Skin epidermis (tissue), 12 donors: ENCODE data around the gene WWOX.

Experiments used
- H3K27ac ChIP-seq, 21 experiments: fragments of 200-600 bp; sonication (generic) in 11 of 21; one replicate each; pipeline ENCODE4 v1.5.0; 2020; ENCODE audit warnings: mild to moderate bottlenecking in 3 of 21, inconsistent platforms in 2 of 21, moderate library complexity in 2 of 21
- H3K4me3 ChIP-seq, 7 experiments: fragments of 200-600 bp; sonication (generic) in 2 of 7; one replicate each; pipeline ENCODE4 v1.5.0; 2020; ENCODE audit warnings: inconsistent platforms in 2 of 7, mild to moderate bottlenecking in 2 of 7, moderate library complexity in 1 of 7

The WWOX gene

DNA sequence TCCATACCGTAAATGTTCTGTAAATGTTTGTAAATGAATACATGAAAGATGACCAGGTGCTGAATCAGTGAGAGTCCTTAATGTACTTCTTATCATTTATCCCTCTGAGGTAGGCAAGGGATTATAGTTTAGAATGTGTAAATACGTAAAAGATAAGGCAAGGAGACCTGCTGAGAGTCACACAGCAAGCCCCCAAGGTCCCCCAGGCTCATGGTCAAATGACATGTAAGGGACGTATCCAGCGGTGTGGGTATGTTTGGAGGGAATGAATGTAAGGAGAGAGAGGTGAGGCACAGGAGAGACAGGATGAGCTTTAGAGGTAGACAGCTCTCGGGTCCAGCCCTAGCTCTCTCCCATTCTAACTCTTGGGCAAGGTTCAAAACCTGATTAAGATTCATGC lies 341.8 kb downstream of the WWOX start:
- Histone ChIP-seq H3K27ac (no peak overlapping the region), H3K4me3 (no peak overlapping the region)

DNA sequence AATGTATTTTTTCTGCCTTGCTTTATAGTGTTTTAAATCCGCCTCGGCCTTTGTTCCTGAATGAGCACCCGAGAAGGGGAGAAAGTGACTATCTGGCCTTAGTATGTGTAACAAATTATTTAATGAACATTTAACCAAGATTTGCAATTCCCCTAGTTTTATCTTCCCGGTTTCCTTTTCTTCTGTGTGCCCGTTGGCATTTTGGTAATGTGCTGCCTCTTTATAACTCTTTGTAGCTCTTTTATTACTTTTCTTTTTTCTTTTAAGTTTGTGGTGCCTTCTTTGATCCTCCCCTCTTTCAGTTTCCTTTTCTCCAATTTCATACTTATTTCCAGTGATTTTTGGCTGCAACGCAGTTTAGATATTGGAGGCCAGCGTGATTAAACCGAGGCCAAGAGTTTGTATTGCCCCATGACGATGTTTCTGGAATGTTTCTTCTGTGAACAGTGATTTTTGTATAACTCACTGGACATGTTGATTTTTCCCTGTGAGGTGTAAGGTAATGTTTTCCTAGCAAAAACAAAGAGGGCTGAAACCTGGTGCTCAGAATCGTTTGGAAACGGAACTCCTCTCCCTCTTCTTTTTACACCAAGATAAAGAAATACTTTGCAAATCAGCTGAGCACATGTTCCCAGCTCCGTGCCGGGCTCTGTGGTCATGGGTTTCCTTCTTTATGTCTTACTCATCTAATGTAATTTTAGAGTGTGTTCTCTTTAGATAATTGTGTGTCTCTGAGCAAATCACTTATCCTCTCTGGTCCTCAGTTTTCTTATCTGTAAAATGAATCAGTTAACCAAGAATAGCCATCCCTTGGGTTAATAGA lies 344.3 kb downstream of the WWOX start:
- Histone ChIP-seq H3K4me3 (no peak overlapping the region), H3K27ac (peak overlapping the region in 1 of 21 experiments; percentile 25)

DNA sequence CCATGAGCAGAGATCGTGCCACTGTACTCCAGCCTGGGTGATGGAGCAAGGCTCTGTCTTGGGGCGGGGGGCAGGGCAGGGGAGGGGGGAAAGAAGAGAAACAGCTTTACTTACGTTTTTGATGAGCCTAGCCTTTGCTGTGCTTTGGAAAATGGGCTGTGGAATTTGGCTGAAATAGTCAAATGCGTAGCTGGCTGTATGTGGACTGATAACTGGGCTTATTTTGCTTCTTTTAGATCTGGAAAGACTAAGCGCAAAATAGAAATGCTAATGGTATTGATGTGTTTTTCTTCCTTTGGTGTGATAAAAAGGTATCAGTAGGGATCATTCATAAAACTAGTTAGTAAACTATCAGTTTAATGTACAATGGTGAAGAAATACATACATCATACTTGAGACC lies 346.4 kb downstream of the WWOX start:
- Histone ChIP-seq H3K27ac (no peak overlapping the region), H3K4me3 (no peak overlapping the region)

DNA sequence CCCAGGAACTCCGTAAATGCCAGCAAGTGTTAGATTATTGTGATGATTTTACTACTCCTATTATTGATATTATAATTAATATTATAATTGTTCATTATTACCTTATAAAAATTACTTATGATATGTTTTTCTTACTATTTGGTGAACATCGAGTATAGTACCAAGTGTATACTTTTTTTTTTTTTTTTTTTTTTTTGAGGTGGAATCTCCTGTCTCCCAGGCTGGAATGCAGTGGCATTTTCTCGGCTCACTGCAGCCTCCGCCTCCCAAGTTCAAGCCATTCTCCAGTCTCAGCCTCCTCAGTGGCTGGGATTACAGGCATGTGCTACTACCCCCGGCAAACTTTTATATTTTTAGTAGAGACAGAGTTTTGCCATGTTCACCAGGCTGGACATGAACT lies 347.0 kb downstream of the WWOX start:
- H3K4me3 ChIP-seq = no peak overlapping the region
- no peak overlapping the region for H3K27ac ChIP-seq

DNA sequence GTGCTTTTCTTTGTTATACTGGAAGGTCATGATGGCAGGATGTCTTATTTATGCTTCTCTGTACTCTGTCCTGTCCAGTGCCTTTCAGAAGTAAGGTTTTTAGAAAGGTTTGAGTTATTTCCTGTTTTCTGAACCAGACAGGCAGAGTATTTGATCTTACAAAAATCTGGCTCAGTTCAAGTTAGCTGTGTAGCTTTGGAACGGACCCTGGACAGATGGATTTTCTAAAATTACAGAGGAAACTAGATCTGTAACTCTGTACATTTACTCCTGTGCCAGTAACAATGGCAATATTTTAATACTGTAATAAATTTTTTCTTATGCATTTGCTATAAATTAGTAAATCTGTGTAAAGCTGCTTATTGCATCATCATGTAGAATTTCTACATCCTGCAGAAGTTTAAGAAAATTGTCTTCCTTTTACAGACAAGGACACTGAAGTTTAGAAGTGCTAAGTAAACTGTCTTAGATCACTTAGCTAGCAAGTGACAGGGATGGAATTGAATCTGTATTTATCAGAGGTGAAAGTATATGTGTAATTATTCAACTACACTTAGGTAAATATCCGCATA lies 347.6 kb downstream of the WWOX start:
- Histone ChIP-seq H3K4me3 (no peak overlapping the region), H3K27ac (no peak overlapping the region)

DNA sequence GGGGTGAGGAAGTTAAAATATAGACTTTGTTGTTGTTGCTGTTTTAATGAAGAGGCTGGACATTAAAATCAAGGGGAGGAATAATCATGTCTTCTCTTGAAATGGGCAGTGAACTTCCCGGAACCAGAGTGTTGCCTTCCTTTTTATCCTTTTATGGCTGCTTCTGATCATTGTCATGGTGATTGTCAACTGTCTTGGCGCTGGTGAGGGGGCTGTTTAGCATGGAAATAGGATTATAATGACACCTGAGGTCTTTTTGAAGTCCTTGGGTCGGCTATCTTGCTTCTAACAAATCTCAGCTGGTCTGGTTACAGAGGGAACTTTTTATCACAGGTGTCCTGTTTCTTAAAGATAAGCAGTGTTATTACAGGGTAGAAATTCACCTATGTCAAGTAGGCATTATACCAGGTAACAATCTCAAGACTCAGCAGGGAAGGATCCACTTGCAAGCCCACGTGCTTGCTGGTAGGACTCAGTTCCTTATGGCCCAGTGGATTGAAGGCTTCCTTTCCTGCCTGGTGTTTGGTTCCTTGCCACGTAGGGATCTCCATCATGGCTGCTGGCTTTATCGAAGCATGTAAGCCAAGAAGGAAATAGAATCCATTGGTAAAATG lies 349.3 kb downstream of the WWOX start:
- Histone ChIP-seq H3K27ac (no peak overlapping the region), H3K4me3 (no peak overlapping the region)

DNA sequence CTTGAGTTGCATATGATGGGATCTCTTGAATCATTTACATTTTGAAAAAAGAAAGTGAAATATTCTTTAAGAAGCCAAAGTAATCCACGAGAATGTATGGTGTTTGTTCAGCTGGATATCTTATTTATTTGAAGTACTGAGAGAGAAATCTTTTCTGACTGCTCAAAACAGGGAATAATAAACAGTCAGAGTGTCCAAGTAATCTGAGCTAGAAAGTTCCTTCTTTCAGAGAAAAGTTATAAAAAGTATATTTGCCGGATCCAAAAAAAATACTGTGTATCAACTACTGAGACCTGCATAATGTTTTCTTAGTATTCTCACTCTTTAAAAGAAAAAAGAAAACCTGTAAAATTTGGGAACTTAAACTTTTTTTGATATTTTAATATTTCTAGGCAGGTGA lies 350.8 kb downstream of the WWOX start:
- no peak overlapping the region for H3K27ac ChIP-seq
- H3K4me3 ChIP-seq = no peak overlapping the region

DNA sequence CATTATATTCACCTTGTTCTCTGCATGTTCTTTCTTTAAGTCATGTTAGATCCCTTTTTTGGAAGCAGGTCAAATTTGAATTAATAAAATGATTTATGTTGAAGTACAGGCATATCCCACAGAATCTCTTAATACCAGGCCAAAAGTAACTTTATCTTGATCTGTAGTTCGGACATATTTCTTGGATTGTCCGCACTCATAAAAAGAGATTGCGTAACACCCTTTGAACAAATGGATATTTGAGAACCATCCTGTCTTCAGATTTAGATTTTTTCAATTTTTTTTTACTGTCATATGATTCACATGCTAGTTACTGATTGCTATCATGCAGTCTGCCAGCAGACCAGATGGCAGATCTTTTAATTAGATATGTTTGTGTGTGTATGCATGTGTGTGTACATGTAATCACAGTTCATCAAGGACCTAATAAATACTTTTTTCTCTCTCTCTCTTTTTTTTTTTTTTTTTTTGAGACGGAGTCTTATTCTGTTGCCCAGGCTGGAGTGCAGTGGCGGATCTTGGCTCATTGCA lies 352.6 kb downstream of the WWOX start:
- H3K27ac ChIP-seq = no peak overlapping the region
- H3K4me3 ChIP-seq = no peak overlapping the region

DNA sequence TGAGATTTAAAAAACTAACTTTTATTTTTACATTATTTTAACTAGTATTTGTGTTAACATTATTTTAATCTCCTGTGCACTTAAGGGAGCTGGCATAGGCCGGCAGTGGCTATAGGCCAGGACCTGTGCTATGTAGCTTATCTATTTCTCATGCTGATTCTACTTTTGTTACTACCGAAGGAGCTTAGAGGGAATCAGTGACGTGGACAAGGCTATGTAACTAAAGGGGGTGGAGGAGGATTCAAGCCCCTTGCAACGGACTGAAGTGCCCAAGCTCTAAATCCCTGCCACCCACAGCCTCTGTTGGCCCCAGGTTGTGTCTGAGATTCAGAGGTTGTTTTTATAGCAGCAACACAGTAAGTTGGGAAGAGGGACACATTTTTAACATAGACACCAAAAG lies 356.4 kb downstream of the WWOX start:
- no peak overlapping the region for H3K4me3 ChIP-seq

DNA sequence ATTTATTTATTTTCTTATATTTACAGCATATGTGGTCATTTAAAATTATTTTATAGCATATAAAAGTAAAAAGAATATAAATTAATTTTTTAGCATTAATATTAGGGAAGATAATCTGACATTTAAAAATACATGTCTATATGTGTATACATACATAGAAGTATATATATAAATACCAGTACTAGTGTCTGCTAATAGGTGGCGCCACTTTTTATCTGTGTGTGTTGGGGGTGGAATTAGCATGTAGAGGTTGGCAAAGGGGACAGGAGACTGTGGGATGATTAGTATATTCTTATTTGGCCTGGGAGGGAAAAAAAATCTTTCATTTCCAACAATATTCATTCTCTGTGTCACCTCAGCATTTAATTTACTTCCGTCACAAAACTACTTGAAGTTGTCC lies 359.1 kb downstream of the WWOX start:
- Histone ChIP-seq H3K4me3 (no peak overlapping the region), H3K27ac (no peak overlapping the region)

More for the DNA sequence above, 356.4 kb downstream of the WWOX start:
- H3K27ac ChIP-seq = no peak overlapping the region

DNA sequence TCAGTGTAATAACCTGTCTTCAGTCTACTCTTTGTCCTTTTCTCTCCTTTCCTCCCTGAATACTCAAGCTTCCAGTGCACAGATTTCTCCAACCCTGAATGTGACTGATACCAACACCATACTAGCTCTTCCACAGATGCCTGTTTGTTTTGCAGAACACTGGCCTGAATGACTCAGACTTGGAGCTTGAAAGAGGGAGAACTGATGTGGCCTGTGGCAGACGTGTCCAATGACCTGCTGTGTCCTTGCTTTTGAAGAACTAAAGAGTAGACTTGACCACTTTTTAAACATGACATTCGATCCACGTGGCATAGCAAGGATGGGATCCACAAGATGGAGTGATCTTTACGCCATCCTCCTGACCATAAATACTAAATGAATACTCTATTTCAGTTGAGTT lies 361.0 kb downstream of the WWOX start:
- H3K27ac ChIP-seq = no peak overlapping the region

DNA sequence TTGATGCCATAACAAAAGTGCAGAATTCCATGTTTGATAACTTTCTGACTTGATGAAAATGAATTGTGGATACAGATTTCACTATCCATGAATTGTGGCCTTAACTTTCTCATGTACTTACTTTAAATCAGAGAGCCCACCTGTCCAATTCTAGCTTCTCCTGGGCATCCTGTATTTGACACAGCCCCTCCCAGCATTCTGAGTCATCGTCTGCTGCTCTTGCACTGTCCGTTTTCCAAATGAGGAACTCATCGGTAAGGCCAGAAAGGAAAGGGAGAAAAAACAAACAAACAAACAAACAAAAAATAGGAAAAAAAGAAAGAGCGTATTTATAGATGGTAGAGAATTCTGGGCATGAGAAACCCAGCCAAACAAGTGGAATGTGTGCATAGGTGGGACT lies 361.6 kb downstream of the WWOX start:
- no peak overlapping the region for H3K27ac ChIP-seq
- no peak overlapping the region for H3K4me3 ChIP-seq

More for the DNA sequence above, 361.0 kb downstream of the WWOX start:
- no peak overlapping the region for H3K4me3 ChIP-seq

DNA sequence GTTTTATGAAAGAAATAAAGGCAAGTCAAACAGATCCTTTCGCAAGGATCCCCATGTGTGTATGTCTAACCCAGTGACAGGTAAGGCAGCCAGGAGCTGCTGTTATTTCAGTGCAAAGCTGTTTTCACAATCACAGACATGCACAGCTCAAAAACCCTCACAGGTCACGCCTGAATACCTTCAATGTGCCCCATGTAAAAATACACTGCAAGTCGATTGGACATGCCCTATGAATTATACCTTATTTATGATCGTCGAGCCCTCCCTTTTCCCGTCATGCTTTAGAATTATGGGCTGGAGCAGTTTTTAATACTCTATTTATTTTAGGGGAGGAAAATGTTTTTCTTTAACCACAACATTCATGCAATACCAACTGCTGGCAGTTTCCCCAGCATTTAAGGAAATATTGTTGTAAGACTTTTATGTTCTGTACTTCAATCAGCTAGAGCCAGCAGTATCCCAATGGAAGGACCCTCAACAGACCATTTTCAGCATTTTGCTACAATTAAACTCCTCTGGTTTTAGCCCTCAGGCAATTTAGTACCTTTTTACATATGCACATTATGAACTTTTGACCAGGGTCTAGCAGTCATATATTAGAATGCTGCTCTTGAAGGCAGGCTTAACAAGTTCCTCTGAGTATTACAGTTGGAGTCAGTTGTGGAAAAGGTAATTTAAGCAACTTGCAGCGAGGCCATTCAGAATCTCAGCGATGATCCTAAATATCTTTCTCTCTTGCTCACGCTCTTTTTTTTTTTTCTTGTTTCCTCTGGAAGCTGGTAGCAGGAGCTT lies 362.2 kb downstream of the WWOX start:
- no peak overlapping the region for H3K27ac ChIP-seq
- H3K4me3 ChIP-seq = no peak overlapping the region

DNA sequence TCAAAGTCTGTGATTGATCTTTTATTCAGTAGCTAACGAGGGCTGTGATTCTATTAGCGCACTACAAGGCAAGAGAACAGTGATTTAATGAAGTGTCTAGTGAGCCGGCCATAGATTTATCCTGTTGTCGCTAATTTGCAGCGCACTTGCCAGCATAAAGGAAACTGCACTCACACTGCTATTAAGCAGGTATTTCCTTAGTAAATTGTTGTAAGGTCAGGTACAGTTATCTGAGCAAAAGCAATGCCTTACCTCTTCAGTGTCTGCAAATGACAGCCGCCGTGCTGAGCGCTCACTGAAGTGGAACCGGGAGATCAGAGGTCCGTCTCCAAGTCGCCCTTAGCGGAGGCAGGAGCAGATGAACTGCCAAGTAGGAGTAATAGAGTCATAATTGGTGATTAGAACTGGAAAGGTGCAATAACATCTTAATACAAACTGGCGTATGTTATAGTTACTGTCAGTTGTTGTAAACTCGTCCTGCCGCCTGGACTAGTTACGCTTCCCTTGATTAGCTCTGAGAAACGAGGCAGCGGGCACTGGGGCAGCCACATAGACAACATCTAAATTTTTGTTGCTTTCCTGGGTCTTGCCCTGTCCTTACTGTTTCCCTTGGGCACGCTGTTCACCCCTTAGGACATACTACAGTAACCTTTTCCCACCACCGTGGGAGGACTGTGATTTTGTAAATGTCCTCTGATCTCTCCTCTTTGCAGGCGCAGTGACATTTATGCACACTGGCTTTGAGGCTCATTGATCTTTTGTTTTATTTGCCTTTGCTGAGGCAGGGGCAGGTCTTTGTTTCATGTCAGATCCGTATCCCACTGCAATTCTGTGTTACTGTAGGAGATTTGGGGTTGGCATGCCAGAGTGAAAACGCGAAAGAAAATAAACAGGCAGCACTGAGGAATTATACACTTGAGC lies 363.1 kb downstream of the WWOX start:
- Histone ChIP-seq H3K27ac (no peak overlapping the region), H3K4me3 (peak overlapping the region in 1 of 7 experiments; percentile 2)

DNA sequence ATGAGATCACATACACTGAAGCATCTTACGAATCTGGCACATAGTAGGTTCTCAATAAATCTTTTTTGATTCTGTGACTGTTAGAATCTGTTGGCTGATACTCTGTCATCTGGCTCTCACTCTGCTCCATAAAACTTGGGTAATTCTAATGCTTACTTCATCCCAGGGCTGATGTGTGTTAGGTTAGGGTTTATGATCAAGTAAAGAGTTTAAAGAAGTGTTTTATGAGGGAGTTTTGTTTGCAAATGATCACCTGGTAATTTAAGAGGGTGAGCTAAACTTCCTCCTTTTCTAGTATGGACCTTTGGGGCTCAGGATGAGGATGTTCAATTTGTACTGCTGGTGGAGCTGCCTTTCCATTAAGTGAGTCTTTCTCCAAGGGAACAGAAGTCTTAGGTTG lies 364.1 kb downstream of the WWOX start:
- H3K4me3 ChIP-seq = no peak overlapping the region
- H3K27ac ChIP-seq = no peak overlapping the region

DNA sequence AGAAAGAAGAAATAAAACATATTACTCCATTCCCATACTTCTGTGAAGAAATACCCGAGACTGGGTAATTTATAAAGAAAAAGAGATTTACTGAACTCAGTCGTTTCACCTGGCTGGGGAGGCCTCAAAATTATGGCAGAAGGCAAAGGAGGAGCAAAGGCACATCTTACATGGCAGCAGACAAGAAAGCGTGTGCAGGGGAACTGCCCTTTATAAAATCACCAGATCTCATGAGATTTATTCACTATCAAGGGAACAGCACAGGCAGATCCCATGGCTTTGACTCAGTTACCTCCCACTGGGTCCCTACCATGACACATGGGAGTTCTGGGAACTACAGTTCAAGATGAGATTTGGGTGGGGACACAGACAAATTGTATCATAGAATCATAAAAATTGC lies 365.4 kb downstream of the WWOX start:
- H3K4me3 ChIP-seq = no peak overlapping the region

DNA sequence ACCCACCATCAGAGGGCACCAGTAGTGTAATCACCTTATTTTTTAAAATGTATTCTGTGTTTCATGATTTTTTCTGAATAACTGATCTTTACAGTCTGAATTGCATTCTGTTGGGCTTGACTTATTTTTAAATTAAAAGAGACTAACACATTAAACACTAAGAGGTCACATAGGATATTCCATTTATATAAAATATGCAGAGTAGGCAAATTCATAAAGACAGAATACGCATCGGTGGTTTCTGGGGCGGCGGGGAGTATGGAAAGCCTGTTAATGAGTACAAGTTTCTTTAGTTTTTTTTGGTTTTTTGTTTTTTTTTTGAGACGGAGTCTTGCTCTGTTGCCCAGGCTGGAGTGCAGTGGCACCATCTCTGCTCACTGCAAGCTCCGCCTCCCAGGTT lies 366.3 kb downstream of the WWOX start:
- Histone ChIP-seq H3K4me3 (no peak overlapping the region), H3K27ac (no peak overlapping the region)

More for the DNA sequence above, 365.4 kb downstream of the WWOX start:
- H3K27ac ChIP-seq = no peak overlapping the region

DNA sequence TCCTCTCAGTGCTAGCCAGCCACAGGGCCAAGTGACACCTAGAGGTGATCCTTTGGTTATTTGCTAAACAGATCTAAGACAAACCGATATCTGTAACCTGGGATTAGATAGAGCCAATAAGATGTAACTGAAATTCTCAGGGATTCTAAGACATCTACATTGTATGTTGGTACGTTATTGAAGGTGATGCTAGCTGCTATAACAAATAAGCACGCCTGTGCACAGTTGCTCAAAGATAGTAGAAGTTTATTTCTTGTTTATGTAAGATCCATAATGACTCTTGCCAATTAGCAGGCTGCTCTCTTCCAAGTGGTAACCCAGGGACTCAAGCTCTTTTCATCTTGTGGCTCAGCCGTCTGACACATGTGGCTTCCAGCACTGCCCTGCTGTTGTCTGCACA lies 370.3 kb downstream of the WWOX start:
- Histone ChIP-seq H3K4me3 (no peak overlapping the region), H3K27ac (no peak overlapping the region)

DNA sequence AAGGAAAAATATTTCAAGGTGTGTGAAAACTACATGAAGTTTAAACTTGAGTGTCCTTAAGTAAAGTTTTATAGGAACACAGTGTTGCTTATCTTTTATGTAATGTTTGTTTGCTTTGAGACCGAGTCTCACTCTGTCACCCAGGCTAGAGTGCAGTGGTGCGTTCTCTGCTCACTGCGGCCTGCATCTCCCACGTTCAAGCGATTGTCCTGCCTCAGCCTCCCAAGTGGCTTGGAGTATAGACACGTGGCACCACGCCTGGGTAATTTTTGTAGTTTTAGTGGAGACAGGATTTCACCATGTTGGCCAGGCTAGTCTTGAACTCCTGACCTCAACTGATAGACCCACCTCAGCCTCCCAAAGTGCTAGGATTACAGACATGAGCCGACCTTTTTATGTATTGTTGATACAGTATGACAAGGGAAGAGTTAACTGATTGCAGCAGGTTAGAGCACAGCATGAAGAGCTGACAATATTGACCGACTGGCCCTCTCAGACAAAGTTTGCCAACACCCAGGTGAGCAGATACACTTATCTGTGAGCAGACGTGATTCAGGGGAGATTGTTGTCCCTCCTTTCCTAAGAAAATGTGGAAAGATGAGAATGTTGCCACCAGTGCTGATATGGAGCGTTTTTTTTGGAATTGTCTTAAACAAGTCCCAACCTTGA lies 373.7 kb downstream of the WWOX start:
- H3K4me3 ChIP-seq = no peak overlapping the region
- no peak overlapping the region for H3K27ac ChIP-seq
